Astrocyte (in vitro differentiated cells and primary cell): ENCODE results near the gene PARD3B. TPM values are rescaled to one million over a fixed set of nuclear protein-coding genes. Genes with fewer than 3 reads are reported as not detected.

Source experiments
- DNase-seq: peaks from one replicate; pipeline ENCODE4 v3.0.0-alpha.2; 2010; ENCODE audit warnings: low read depth
- FAIRE-seq: peaks from 2 replicates; lab custom pipeline; 2011; peaks lifted over from hg19 to GRCh38; lab: Jason Lieb, UNC
- H2AFZ ChIP-seq: 2 replicates; pipeline ENCODE4 v1.6.0; 2012; ENCODE audit warnings: low read depth, low read length, inconsistent platforms
- H3K27ac ChIP-seq: 2 replicates; pipeline ENCODE4 v1.5.1; 2011; ENCODE audit warnings: low read depth, low read length, inconsistent platforms
- H3K27me3 ChIP-seq: 2 replicates; pipeline ENCODE4 v1.6.0; 2011; ENCODE audit warnings: low read length, inconsistent platforms; ENCODE audit not compliant: insufficient read depth
- H3K36me3 ChIP-seq: 2 replicates; pipeline ENCODE4 v1.5.1; 2011; ENCODE audit warnings: low read length, inconsistent platforms; ENCODE audit not compliant: insufficient read depth
- H3K4me1 ChIP-seq: 2 replicates; pipeline ENCODE4 v1.5.1; 2011; ENCODE audit warnings: low read length, inconsistent platforms; ENCODE audit not compliant: insufficient read depth
- H3K4me2 ChIP-seq: 2 replicates; pipeline ENCODE4 v1.6.0; 2012; ENCODE audit warnings: low read length, inconsistent platforms
- H3K4me3 ChIP-seq: 2 replicates; pipeline ENCODE4 v1.5.1; 2011; ENCODE audit warnings: low read depth, mild to moderate bottlenecking, low read length, inconsistent platforms; ENCODE audit not compliant: insufficient read depth
- H3K79me2 ChIP-seq: 2 replicates; pipeline ENCODE4 v1.6.0; 2012; ENCODE audit warnings: mild to moderate bottlenecking, low read length, inconsistent platforms; ENCODE audit not compliant: insufficient read depth
- H3K9ac ChIP-seq: 2 replicates; pipeline ENCODE4 v1.6.0; 2012; ENCODE audit warnings: mild to moderate bottlenecking, low read length, inconsistent platforms
- H3K9me3 ChIP-seq: 2 replicates; pipeline ENCODE4 v1.5.1; 2012; ENCODE audit warnings: low read depth, mild to moderate bottlenecking, low read length, inconsistent platforms; ENCODE audit not compliant: insufficient read depth
- H4K20me1 ChIP-seq: 2 replicates; pipeline ENCODE4 v1.6.0; 2012; ENCODE audit warnings: low read length, inconsistent platforms; ENCODE audit not compliant: insufficient read depth
- H3K27ac Mint-ChIP-seq: one replicate; pipeline ENCODE4 v1.8.0; 2021; ENCODE audit warnings: mild to moderate bottlenecking, mixed read lengths; ENCODE audit not compliant: unreplicated experiment
- H3K27me3 Mint-ChIP-seq: one replicate; pipeline ENCODE4 v1.8.0; 2021; ENCODE audit warnings: low read depth, mixed read lengths; ENCODE audit not compliant: unreplicated experiment
- H3K36me3 Mint-ChIP-seq: one replicate; pipeline ENCODE4 v1.8.0; 2021; ENCODE audit warnings: low read depth, mixed read lengths; ENCODE audit not compliant: unreplicated experiment
- H3K4me1 Mint-ChIP-seq: one replicate; pipeline ENCODE4 v1.8.0; 2021; ENCODE audit warnings: low read depth, mixed read lengths; ENCODE audit not compliant: unreplicated experiment
- H3K4me3 Mint-ChIP-seq: one replicate; pipeline ENCODE4 v1.8.0; 2021; ENCODE audit warnings: mild to moderate bottlenecking, moderate library complexity, mixed read lengths; ENCODE audit not compliant: unreplicated experiment
- H3K9me3 Mint-ChIP-seq: one replicate; pipeline ENCODE4 v1.8.0; 2021; ENCODE audit warnings: mild to moderate bottlenecking, mixed read lengths; ENCODE audit not compliant: unreplicated experiment
- EZH2 ChIP-seq: IDR thresholded peaks from 2 replicates; pipeline ENCODE4 v1.6.1; 2012; ENCODE audit warnings: mild to moderate bottlenecking, low read length, inconsistent platforms; ENCODE audit not compliant: insufficient read depth
- total RNA-seq: library from RNA; stranded (reverse); gene quantifications from 2 replicates; pipeline ENCODE4 v1.2.1, GENCODE V29; 2021
- TF ChIP-seq, protein P1 (sequence below): IDR thresholded peaks from 2 replicates; pipeline ENCODE4 v1.5.1; 2011; ENCODE audit warnings: low read depth, mild to moderate bottlenecking, inconsistent platforms, low read length, moderate library complexity; ENCODE audit not compliant: insufficient read depth

The PARD3B gene
- total RNA-seq, 1 donor from 2014 or later: 6.5 TPM

DNA sequence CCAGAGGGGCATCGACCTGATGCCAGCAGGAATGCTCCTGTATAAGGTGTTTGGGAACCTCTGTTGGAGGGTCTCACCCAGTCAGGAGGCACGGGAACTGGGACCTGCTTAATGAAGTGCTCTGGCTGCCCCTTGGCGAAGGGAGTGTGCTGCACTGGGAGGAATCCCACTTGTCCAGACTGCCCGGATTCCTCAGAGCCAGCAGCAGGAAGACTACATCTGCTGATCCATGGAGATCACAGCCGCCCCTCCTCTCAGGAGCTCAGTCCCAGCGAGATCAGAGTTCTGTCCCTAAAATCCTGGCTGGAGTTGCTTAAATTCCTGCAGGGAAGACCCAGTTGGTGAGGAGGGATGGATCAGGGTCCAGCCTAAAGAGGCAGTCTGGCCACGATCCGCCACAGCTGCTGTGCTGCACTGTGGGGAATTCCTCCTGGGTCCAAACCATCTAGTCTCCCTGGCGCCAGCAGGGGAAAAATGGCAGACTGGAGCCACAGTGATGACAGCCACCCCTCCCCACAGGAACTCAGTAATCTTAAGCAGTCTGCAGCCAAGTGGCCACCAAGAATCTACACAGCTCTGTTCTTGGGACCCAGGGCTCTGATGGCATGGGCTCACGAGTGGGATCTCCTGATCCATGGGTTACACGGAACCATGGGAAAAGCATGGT, 1060.5 kb downstream of the PARD3B start:
- DNase-seq: no peak
- no peaks in the 10 kb centered on the region for H3K36me3 Mint-ChIP-seq
- H4K20me1 ChIP-seq: no peaks in the 10 kb centered on the region
- no peaks in the 10 kb centered on the region for H3K27me3 ChIP-seq
- no peak overlapping the region for H3K27ac Mint-ChIP-seq
- H3K79me2 ChIP-seq: no peaks in the 10 kb centered on the region
- H2AFZ ChIP-seq: no peak overlapping the region
- no peaks in the 10 kb centered on the region for H3K4me1 Mint-ChIP-seq
- peaks cover 7% of the 10 kb centered on the region for H3K27me3 Mint-ChIP-seq
- TF ChIP-seq EZH2: no peak
- TF ChIP-seq, protein P1, sequence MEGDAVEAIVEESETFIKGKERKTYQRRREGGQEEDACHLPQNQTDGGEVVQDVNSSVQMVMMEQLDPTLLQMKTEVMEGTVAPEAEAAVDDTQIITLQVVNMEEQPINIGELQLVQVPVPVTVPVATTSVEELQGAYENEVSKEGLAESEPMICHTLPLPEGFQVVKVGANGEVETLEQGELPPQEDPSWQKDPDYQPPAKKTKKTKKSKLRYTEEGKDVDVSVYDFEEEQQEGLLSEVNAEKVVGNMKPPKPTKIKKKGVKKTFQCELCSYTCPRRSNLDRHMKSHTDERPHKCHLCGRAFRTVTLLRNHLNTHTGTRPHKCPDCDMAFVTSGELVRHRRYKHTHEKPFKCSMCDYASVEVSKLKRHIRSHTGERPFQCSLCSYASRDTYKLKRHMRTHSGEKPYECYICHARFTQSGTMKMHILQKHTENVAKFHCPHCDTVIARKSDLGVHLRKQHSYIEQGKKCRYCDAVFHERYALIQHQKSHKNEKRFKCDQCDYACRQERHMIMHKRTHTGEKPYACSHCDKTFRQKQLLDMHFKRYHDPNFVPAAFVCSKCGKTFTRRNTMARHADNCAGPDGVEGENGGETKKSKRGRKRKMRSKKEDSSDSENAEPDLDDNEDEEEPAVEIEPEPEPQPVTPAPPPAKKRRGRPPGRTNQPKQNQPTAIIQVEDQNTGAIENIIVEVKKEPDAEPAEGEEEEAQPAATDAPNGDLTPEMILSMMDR: no peak
- no peaks in the 10 kb centered on the region for H3K9me3 ChIP-seq
- no peak overlapping the region for H3K27ac ChIP-seq
- H3K9me3 Mint-ChIP-seq: peaks cover 3% of the 10 kb centered on the region
- H3K4me3 Mint-ChIP-seq: no peak overlapping the region
- H3K4me1 ChIP-seq: no peaks in the 10 kb centered on the region
- no peaks in the 10 kb centered on the region for H3K36me3 ChIP-seq
- no peak overlapping the region for H3K9ac ChIP-seq
- H3K4me2 ChIP-seq: no peak overlapping the region
- FAIRE-seq: no peak
- H3K4me3 ChIP-seq: no peak overlapping the region

DNA sequence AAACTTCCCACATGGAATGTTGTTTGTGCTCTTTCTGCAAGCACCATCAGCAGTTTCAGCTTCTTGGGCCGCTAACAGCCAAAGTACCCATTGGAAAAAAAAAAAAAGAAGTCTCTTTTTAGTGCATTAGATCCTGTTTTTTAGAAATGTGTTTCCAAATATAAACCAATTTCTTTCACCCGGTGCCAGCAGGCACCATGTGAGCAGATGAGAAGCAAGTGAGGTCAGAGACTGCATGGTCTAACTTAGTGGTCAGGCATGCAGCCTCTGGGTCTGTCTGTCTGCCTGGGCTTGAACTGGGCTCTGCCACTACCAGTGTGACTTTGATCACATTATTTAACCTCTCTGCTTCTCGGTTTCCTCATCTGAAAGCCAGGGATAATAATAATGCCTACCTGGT, 1061.9 kb downstream of the PARD3B start:
- DNase-seq: no peak
- no peak for TF ChIP-seq EZH2
- TF ChIP-seq, protein P1: no peak
- no peaks in the 10 kb centered on the region for H3K27me3 ChIP-seq
- no peak overlapping the region for H3K9ac ChIP-seq
- H3K9me3 ChIP-seq: no peaks in the 10 kb centered on the region
- no peak overlapping the region for H3K4me2 ChIP-seq
- H4K20me1 ChIP-seq: no peaks in the 10 kb centered on the region
- H2AFZ ChIP-seq: no peak overlapping the region
- H3K27ac Mint-ChIP-seq: no peak overlapping the region
- peaks cover 2% of the 10 kb centered on the region for H3K4me1 Mint-ChIP-seq
- H3K36me3 ChIP-seq: no peaks in the 10 kb centered on the region
- peaks cover 7% of the 10 kb centered on the region for H3K27me3 Mint-ChIP-seq
- H3K4me1 ChIP-seq: no peaks in the 10 kb centered on the region
- no peak overlapping the region for H3K27ac ChIP-seq
- no peak overlapping the region for H3K4me3 ChIP-seq
- no peak for FAIRE-seq
- no peaks in the 10 kb centered on the region for H3K36me3 Mint-ChIP-seq
- no peaks in the 10 kb centered on the region for H3K79me2 ChIP-seq
- no peak overlapping the region for H3K4me3 Mint-ChIP-seq
- peaks cover 3% of the 10 kb centered on the region for H3K9me3 Mint-ChIP-seq

DNA sequence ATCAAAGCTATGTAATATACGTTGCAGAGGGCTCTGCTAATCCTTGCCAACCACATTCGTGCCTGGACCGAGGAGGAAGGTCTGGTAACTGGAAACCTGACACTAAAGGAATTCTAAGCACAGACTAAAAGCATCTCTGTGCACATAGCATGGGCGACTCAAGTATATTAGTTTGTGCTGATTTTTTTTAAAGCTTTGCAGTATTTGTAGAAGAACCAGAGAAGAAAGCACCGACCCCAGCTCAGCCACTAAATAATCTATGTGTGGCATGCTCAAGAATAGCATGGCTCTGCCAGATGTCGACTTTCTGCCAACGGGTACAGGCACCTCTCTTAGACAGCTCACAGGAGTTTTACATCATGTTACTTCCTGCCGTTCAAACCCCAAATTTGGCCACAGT, 1063.8 kb downstream of the PARD3B start:
- TF ChIP-seq EZH2: no peak
- TF ChIP-seq, protein P1: no peak
- Mint-ChIP-seq H3K9me3 (no peaks in the 10 kb centered on the region), H3K4me3 (no peak overlapping the region), H3K27me3 (peaks cover 7% of the 10 kb centered on the region), H3K4me1 (peaks cover 15% of the 10 kb centered on the region), H3K27ac (no peak overlapping the region), H3K36me3 (no peaks in the 10 kb centered on the region)
- no peaks in the 10 kb centered on the region for H4K20me1 ChIP-seq
- no peaks in the 10 kb centered on the region for H3K27me3 ChIP-seq
- H3K4me2 ChIP-seq: no peak overlapping the region
- H3K79me2 ChIP-seq: no peaks in the 10 kb centered on the region
- H3K4me1 ChIP-seq: no peaks in the 10 kb centered on the region
- no peaks in the 10 kb centered on the region for H3K9me3 ChIP-seq
- H3K36me3 ChIP-seq: no peaks in the 10 kb centered on the region
- DNase-seq (no peak), FAIRE-seq (no peak)
- no peak overlapping the region for H3K4me3 ChIP-seq
- H3K27ac ChIP-seq: no peak overlapping the region
- no peak overlapping the region for H3K9ac ChIP-seq
- H2AFZ ChIP-seq: no peak overlapping the region
